NOMO-1 treated with dmso at 0.1 percent for 144 hours (cell line): ENCODE measurements around the gene C16orf78.
A peak's percentile ranks its signal among the peaks of the same experiment; 100 is the strongest.
"Not testable (repeated sequence)": the region's sequence is repeated elsewhere in the genome, so short reads cannot be mapped to it uniquely, and the experiment has no call there.

Source experiments
- DNase-seq: peaks from one replicate; lab custom pipeline; 2025; ENCODE audit not compliant: unreplicated experiment; lab: John Stamatoyannopoulos, UW

C16orf78 gene

GRCh38 chr16:49349446-49350168, 24.0 kb upstream of the C16orf78 start:
- no peak for DNase-seq

GRCh38 chr16:49350265-49351095, 23.1 kb upstream of the C16orf78 start:
- DNase-seq = no peak

- no peak for DNase-seq
Observed at GRCh38 chr16:49351096-49351487, 22.5 kb upstream of the C16orf78 start.

GRCh38 chr16:49352892-49353291, 20.7 kb upstream of the C16orf78 start:
- DNase-seq = no peak

- no peak for DNase-seq
Observed at GRCh38 chr16:49353680-49354079, 19.9 kb upstream of the C16orf78 start.

GRCh38 chr16:49354101-49354500, 19.5 kb upstream of the C16orf78 start:
- DNase-seq = no peak

DNA sequence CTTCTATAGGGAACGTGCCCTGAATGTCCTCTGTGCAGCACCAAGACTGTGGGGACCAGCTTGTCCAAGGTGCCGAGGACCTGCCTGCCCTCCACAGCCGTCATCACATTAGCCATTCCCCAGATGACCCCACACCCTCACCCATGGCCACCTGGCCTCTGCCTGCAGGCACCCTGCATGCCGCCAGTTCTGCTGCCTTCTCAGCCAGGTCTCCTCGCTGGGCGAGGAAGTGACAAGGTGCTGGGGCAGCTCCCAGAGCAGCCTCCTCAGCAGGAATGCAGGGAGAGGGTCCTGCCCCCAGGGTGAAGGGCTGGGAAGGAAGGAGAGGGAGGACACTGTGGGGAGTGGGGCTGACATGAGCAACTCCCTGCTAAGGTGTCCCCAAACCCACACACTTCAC, 18.6 kb upstream of the C16orf78 start:
- DNase-seq = no peak

- DNase-seq = no peak
Observed at GRCh38 chr16:49355933-49356665, 17.5 kb upstream of the C16orf78 start.

DNA sequence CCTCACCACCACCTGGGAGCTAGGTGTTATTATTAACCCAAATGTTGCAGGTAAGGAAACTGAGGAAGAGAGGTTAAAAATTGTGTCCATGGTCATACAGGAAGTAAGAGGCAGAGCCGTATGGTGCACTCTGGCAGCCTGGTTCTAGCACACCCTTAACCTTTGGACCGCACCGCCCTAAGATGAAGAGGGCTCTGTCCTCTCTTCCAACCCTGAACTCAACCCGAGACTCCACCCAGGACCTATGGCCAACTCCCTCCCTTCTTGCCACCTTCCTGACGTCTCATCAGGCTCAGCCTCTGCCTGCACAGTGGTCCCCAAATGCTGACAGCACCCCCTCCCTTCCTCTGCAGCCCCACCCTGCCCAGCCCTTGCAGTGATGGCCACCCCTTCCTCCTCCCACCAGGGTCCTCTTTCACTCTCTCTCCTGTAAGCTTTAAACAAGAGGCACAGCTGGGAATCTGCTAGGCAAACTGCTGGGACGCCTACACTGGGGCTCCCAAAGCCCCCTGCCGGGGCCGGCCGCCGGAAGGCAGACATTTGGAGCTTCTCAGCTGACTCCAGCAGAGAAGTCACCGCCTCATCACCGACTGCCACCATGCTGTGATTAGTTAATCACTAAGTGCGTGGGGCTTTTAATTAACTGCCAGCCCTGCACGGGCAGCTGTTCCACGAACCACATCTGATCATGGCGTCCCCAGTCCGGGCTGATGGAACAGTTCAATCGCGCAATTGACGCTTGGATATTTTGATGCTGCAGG, 16.7 kb upstream of the C16orf78 start:
- no peak for DNase-seq

DNA sequence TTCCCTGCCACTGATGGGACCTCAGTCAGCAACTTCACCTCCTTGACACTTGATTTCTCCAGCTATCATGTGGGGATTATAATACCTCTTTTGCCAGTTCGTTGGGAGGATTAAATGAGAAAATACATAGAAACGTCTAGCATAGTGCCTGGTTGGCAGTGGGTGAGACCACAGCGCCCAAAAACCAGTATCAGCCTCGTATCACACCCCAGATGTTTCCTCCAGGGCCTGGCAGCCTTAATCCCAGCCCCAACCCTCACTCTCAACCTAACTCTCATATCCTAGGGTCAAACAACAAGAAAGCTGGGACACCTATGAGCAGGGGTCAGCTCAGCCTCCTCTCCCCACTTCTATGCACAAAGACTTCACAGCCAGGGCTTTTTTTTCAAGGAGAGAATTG, 14.0 kb upstream of the C16orf78 start:
- no peak for DNase-seq

GRCh38 chr16:49361731-49362130, 11.9 kb upstream of the C16orf78 start:
- DNase-seq = not testable (repeated sequence)

DNA sequence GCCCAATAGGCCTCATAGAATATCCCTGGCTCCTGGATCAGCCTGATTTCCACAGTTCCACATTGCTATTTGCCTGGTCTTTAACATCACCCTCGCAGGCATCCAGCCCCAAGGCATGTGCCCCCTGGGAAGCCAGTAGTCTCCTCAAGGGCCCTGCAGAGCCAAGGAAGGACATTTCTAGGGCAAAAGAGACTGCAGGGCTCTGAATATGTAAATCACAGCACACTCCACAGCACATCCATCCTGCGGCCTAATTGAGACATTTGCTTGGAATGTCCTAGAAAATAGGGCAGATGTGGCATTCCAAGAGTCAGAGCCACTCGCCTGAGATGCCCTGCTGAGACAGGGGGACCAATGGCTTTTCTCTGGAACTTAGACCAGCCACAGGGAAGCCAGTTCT, 11.4 kb upstream of the C16orf78 start:
- DNase-seq = no peak

DNA sequence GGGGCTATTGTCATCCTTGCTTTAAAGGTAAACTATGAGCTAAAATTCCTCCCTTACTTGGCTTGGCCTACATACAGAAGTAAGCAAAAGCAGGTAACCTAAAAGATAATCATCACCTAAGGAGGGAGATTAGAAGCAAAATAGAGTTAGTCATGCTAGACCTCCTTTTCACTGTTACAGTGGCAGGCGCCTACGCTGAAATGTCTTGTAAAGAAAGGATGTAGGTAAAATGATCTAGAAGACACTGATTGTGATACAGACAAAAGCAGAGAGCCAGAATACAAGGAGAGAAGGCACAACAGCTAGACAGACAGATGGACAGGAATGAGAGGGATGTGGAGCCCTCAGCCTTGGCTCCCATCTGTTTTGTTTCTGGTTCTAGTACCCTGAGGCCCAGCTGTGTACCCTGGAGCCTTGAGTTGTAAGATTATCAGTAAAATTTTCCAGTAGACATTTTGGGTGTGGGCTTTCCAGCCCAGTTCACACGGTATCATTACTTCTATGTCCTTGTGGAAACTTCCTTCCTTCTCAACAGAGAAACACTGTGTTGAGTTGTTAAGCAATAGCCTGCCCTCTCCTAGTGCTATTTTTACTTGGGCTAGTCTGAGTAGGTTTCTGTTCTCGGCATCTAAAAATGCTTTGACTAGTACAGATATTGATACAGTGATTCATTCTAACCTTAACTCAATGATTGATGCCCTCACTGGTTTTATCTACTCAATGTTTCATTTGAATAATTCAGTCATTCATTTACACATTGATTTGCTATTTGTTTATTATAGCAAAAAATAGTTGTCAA, 7.7 kb upstream of the C16orf78 start:
- no peak for DNase-seq

DNA sequence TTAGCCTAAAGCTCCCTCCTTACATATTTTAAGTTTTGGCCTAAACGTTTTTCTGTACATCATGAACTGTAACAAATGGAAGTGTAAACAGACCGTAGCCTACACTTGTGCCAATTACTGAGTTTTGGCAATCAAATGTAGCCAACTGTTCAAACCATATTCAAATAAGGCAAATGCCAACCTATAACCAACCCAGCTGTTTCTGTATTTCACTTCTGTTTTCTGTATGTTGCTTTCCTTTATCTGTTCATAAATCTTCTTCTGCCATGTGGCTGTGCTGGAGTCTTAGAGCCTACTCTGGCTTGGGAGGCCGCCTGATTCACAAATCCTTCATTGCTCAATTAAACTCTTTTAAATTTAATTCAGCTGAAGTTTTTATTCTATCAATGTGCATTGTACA, 6.9 kb upstream of the C16orf78 start:
- DNase-seq = peak; percentile 76

DNA sequence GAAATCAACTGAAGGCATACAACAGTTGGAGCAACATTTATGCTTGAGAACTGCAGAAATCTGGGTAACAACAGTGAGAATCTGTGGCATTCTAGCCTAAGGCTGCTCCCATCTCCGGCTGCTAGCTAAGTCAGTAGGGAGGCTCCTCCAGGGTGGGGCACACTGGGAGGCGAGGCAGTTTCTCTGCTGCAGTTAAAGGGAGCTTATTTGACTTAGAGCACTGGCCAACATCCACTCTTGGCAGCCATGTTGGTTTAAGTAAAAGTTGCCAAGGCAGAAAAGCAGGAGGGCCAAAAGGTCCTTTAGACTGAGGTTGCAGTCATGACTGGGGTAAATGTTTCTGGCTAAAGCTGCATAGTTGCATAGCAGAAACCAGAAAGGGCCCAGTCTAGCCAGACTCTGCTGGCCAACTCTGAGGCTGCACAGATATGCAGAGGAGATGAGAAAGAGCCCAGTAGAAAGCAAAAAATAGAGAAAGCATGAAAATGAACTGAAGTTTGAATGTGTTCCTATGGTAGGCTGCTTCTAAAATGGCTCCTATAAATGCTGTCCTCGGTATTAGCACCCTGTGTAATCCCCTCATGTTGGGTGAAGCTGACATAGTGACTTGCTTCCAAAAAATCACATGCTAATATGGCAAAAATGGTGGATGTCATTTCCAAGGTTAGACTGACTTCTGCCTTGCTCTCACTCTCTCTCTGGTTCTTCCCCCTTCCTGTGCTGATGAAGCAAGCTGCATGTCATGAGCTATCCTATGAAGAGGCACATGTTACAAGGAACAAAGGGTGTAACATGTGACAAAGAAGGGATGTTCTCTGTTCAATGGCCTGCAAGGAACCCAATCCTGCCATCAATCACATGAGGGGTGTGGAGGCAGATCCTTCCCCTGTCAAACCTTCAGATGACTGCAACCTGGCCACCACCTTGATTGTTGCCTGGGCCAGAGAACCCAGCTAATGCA, 3.7 kb upstream of the C16orf78 start:
- DNase-seq = no peak

DNA sequence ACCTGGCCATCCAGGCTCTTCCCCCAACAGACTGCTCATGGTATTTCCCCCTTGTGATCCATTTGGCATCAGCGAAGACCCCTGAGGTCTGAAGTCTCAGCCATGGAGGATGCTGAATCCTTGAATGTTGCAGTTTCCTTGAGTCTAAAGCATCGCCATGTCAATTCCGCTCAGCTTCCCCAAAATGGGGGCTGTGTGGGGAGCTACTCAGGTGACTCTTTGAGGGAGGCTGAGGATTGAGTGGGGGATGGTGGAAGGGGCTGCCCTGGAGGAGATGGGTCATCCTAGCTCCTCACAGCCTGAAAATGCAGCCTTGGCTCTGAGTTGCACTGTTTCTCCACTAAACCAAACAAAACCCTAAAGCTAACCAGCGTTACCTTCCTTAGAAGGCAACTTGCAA, 2.6 kb downstream of the C16orf78 start:
- no peak for DNase-seq

DNA sequence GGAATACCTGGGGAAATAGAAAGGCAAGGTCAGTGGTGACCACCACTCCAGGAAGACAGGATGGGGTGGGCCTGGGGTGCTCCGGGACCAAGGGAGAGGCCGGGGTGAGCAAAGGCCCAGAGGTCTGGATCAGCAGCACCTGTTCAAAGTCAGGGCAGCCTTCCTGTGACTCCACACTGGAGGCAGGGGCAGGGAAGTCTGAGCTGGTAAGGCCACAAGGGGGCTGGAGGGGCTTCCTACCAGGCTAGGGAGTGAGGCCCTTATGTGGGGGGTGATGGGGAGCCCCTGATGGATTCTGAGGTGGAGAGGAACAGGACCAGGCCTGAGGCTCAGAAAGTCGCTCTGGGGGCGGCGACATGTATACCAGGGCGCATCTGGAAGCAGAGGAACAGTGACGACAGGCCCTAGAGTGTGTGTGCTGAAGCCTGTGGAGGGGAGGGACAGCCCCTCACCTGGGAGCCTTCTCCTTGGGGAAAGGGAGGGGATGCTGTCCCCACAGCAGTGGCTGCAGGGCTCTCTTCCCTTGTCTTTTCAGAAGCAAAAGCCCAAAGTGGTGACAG, 3.7 kb downstream of the C16orf78 start:
- no peak for DNase-seq

- no peak for DNase-seq
Observed at GRCh38 chr16:49378238-49378637, 4.6 kb downstream of the C16orf78 start.

DNA sequence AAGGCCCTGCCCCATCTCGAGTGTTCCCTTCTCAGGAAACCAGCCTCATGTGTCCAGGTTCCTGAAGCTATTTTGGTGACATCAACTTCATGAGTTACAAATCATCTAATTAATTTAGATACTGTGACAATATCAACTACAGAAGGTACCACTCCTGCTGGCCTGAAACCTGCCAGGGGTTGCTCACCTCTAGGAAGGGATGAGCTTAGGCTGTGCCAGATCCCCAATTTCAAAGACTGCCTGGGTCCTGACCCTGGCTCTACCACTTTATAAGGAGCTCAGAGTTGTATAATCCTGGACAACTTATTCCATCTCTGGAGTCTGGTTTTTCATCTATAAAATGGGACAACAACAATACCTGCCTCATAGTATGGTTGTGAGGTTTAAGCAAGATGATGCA, 5.2 kb downstream of the C16orf78 start:
- no peak for DNase-seq
